Panc1 (cell line): ENCODE measurements around the gene ZSCAN21. TPM values are rescaled to one million over a fixed set of nuclear protein-coding genes. Genes with fewer than 3 reads are reported as not detected.
"Not testable (repeated sequence)": the region's sequence is repeated elsewhere in the genome, so short reads cannot be mapped to it uniquely, and the experiment has no call there.

Experiments
- ATAC-seq: fragments of 200-7000 bp; cut with Tn5 transposase; 2 replicates; pipeline ENCODE4 v1.9.1; 2020; ENCODE audit warnings: mild to moderate bottlenecking, moderate library complexity
- BruUV-seq: library from RNA; stranded (reverse); fragments of 400-500 nt; replicated peaks from 2 replicates; lab custom pipeline; 2021; lab: Mats Ljungman, UMichigan
- CTCF ChIA-PET: fragments of 300-600 bp; sonication (Branson Sonifier 250); formaldehyde crosslinking; loops from one replicate; lab custom pipeline; 2022; ENCODE audit warnings: antibody characterized with exemption; lab: Charles Lee
- POLR2A ChIA-PET: fragments of 300-600 bp; sonication (Branson Sonifier 250); formaldehyde crosslinking; loops from one replicate; lab custom pipeline; 2022; ENCODE audit warnings: antibody characterized with exemption; lab: Charles Lee
- DNase-seq: peaks from one replicate; pipeline ENCODE4 v3.0.0-alpha.2; 2010; ENCODE audit warnings: low read depth, low spot score
- H3K27ac ChIP-seq: 2 replicates; pipeline ENCODE4 v1.5.1; 2011; ENCODE audit warnings: mild to moderate bottlenecking, low read length, inconsistent platforms
- H3K27me3 ChIP-seq: fragments of 200-500 bp; sonication (Bioruptor generic); 2 replicates; pipeline ENCODE4 v1.6.0; 2014; ENCODE audit warnings: low read length, inconsistent platforms; ENCODE audit not compliant: control insufficient read depth, insufficient read depth
- H3K36me3 ChIP-seq: fragments of 200-500 bp; sonication (Bioruptor generic); 2 replicates; pipeline ENCODE4 v1.5.1; 2014; ENCODE audit warnings: inconsistent platforms, mild to moderate bottlenecking, low read length, moderate library complexity; ENCODE audit not compliant: control insufficient read depth, insufficient read depth
- H3K4me1 ChIP-seq: 2 replicates; pipeline ENCODE4 v1.5.1; 2011; ENCODE audit warnings: inconsistent platforms, mild to moderate bottlenecking, low read length, moderate library complexity; ENCODE audit not compliant: control insufficient read depth, insufficient read depth
- H3K4me3 ChIP-seq, 2 experiments: 2 replicates each; pipeline ENCODE4 v1.5.1; 2011 to 2012; ENCODE audit warnings: low read depth in 2 of 2, low read length in 2 of 2, mild to moderate bottlenecking in 2 of 2, inconsistent platforms in 1 of 2, moderate library complexity in 1 of 2
- H3K9me3 ChIP-seq: fragments of 200-500 bp; sonication (Bioruptor generic); 2 replicates; pipeline ENCODE4 v1.5.1; 2014; ENCODE audit warnings: low read depth, mild to moderate bottlenecking, inconsistent platforms, low read length, moderate library complexity; ENCODE audit not compliant: control insufficient read depth, insufficient read depth
- CTCF ChIP-seq: fragments of 450-650 bp; IDR thresholded peaks from 2 replicates; pipeline ENCODE4 v1.5.1; 2017; ENCODE audit warnings: mild to moderate bottlenecking
- POLR2AphosphoS5 ChIP-seq: IDR thresholded peaks from 2 replicates; pipeline ENCODE4 v1.6.1; 2012; ENCODE audit warnings: mild to moderate bottlenecking, low read depth, low read length, moderate library complexity
- REST ChIP-seq, 2 experiments: IDR thresholded peaks; 2 replicates each; pipeline ENCODE4 v1.6.1; 2011 to 2012; ENCODE audit warnings: low read depth in 2 of 2, control low read depth in 1 of 2, low read length in 1 of 2, mild to moderate bottlenecking in 1 of 2, moderate library complexity in 1 of 2; ENCODE audit not compliant: insufficient read depth in 1 of 2
- SIN3A ChIP-seq: IDR thresholded peaks from 2 replicates; pipeline ENCODE4 v1.6.1; 2012; ENCODE audit warnings: low read depth, mild to moderate bottlenecking, low read length, moderate library complexity, borderline replicate concordance; ENCODE audit not compliant: insufficient read depth
- TCF7L2 ChIP-seq: IDR thresholded peaks from 2 replicates; pipeline ENCODE4 v1.6.1; 2011; ENCODE audit warnings: mild to moderate bottlenecking, low read depth, low read length, inconsistent platforms
- in situ Hi-C: cut with HindIII; loops from 2 replicates; pipeline ENCODE4 v1.10.0; 2016; ENCODE audit warnings: low sequenced_read_pairs, low pct_unique_long_range_greater_than_20kb
- intact Hi-C: fragments of 100-400 bp; cut with micrococcal nuclease; formaldehyde crosslinking; loops from one replicate; pipeline ENCODE4 v1.10.0; 2022; ENCODE audit not compliant: unreplicated experiment
- total RNA-seq: library from RNA; stranded (reverse); gene quantifications from one replicate; pipeline ENCODE4 v1.2.1, GENCODE V29; 2021; ENCODE audit not compliant: unreplicated experiment

ZSCAN21 gene
- total RNA-seq, 1 experiment from 2014 or later = 13.4 TPM

GRCh38 chr7:100010901-100011300 is 38.7 kb upstream of the ZSCAN21 start:
- Histone ChIP-seq H3K4me1 (peaks cover 10% of the 10 kb centered on the region; the same call in 1 of the 2 replicates), H3K9me3 (no peaks in the 10 kb centered on the region), H3K27me3 (no peaks in the 10 kb centered on the region), H3K27ac (no peak overlapping the region), H3K4me3 (no peak overlapping the region), H3K36me3 (no peaks in the 10 kb centered on the region; the same call in 1 of the 2 replicates)
- intact Hi-C loops = no loop called here
- ChIA-PET POLR2A (no interaction called here), CTCF (no interaction called here)
- BruUV-seq = no TSS peak
- no peak for TF ChIP-seq TCF7L2
- TF ChIP-seq SIN3A = no peak
- TF ChIP-seq POLR2AphosphoS5 = no peak
- TF ChIP-seq CTCF = no peak
- no peak for TF ChIP-seq REST (IDR thresholded peaks at IDR 0.05; ENCODE audit: insufficient read depth in 1 of 2, low read depth in 2 of 2, low read length in 1 of 2)
- ATAC-seq = no peak
- in situ Hi-C loops = no loop called here
- no peak for DNase-seq

DNA sequence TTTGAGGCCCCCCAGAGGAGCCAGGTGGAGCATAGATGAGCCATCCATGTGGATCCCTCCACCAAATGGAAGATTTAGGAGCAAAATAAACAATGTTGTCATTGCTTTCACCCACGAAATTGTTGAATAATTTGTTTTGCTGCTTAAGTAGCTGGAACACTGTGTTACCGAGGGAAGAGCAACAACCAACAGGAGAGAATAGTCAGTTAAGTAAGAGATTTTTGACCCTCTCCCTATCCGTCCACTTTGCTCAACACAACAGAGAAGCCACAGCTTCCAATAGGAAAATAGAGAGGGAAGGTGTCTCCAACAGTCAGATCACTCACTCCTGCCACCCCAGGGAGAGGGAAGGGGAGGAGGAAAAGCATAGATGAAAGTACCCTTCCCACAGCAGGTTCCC is 38.1 kb upstream of the ZSCAN21 start:
- Histone ChIP-seq H3K4me1 (peaks cover 11% of the 10 kb centered on the region; the same call in 1 of the 2 replicates), H3K4me3 (no peak overlapping the region), H3K27me3 (no peaks in the 10 kb centered on the region), H3K9me3 (no peaks in the 10 kb centered on the region), H3K36me3 (no peaks in the 10 kb centered on the region; the same call in 1 of the 2 replicates), H3K27ac (no peak overlapping the region)
- in situ Hi-C loops (no loop called here), intact Hi-C loops (no loop called here)
- TF ChIP-seq TCF7L2 (no peak), SIN3A (no peak), REST (IDR thresholded peaks at IDR 0.05; ENCODE audit: insufficient read depth in 1 of 2, low read depth in 2 of 2, low read length in 1 of 2) (no peak), POLR2AphosphoS5 (no peak), CTCF (no peak)
- POLR2A ChIA-PET = no interaction called here
- DNase-seq = no peak
- no TSS peak for BruUV-seq
- CTCF ChIA-PET = no interaction called here
- ATAC-seq = no peak

DNA sequence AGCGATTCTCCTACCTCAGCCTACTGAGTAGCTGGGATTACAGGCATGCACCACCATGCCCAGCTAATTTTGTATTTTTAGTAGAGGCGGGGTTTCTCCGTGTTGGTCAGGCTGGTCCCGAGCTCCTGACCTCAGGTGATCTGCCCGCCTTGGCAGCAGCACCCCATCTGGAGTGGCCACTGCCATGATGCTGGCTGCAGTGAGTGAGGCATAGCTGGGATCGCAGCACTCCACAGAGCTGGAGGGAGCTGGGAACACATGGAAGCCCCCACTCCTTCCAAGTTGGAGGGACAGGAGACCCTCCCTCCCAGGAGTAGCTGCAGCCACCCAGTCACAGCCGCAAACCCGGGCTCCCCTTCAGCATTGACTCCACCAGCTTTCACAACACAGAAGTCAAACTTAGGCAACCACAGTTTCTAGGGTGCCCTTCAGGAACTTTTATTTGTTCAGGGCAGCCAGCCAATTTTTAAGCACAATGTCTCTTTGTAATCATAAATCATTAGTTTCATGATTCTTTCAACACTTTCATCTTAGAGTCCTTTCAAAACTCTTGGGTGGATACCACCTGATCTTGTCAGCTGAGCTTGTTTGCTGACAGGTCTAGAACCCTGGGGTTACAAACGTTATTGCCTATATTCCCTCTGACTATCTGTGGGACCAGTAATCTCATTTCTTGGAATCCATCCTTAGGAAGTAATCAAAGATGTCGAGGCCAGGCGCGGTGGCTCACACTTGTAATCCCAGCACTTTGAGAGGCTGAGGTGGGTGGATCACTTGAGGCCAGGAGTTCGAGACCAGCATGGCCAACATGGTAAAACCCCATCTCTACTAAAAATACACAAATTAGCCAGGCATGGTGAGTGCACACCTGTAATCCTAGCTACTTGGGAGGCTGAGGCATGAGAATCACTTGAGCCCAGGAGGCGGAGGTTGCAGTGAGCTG is 36.9 kb upstream of the ZSCAN21 start:
- H3K27me3 ChIP-seq, ATAC-seq, H3K4me3 ChIP-seq, CTCF ChIA-PET, intact Hi-C loops, BruUV-seq, H3K36me3 ChIP-seq, POLR2A ChIA-PET, DNase-seq, H3K27ac ChIP-seq, H3K9me3 ChIP-seq, in situ Hi-C loops: not testable (repeated sequence)
- H3K4me1 ChIP-seq = peaks cover 21% of the 10 kb centered on the region
